Left lung (tissue), 10 donors: Measurements from ENCODE around the gene PPP2R5B. TPM values are rescaled to one million over a fixed set of nuclear protein-coding genes. Genes with fewer than 3 reads are reported as not detected.

ENCODE experiments used
- ATAC-seq: fragments of 200-7000 bp; cut with Tn5 transposase; one replicate; pipeline ENCODE4 v1.9.1; 2020; ENCODE audit warnings: moderate library complexity
- DNase-seq, 4 donors: peaks; one replicate each; pipeline ENCODE4 v3.0.0-alpha.2; 2013 to 2020
- H3K27ac ChIP-seq, 2 donors: fragments of 200-600 bp; sonication (generic) in 1 of 2; one replicate each; pipeline versions ENCODE4 v1.5.0 to v1.8.0; 2020 to 2021
- H3K27me3 ChIP-seq, 2 donors: fragments of 200-600 bp; sonication (generic) in 1 of 2; one replicate each; pipeline versions ENCODE4 v1.5.0 to v1.8.0; 2020 to 2021
- H3K36me3 ChIP-seq, 2 donors: fragments of 200-600 bp; sonication (generic) in 1 of 2; one replicate each; pipeline versions ENCODE4 v1.5.0 to v1.8.0; 2020 to 2021
- H3K4me1 ChIP-seq, 2 donors: fragments of 200-600 bp; one replicate each; pipeline ENCODE4 v1.8.0; 2021
- H3K4me3 ChIP-seq, 2 donors: fragments of 200-600 bp; sonication (generic) in 1 of 2; one replicate each; pipeline versions ENCODE4 v1.5.0 to v1.8.0; 2020 to 2021; ENCODE audit warnings: mild to moderate bottlenecking in 1 of 2
- H3K9me3 ChIP-seq, 2 donors: fragments of 200-600 bp; sonication (generic) in 1 of 2; one replicate each; pipeline versions ENCODE4 v1.5.0 to v1.8.0; 2020 to 2021
- CTCF ChIP-seq, 2 donors: fragments of 200-600 bp; sonication (generic) in 1 of 2; IDR thresholded peaks; one replicate each; pipeline versions ENCODE4 v1.5.0 to v1.8.0; 2021; ENCODE audit warnings: antibody characterized with exemption in 2 of 2
- intact Hi-C, 2 donors: fragments of 100-400 bp; cut with DNase I; formaldehyde crosslinking; loops; one replicate each; pipeline versions ENCODE4 v1.11.2 to v1.14.2; 2022
- polyA plus RNA-seq, 6 donors: library from polyadenylated mRNA; unstranded; fragments of 120-200 nt; gene quantifications; one replicate each; pipeline ENCODE4 v1.2.1, GENCODE V29; 2013; ENCODE audit not compliant: insufficient read length in 6 of 6
- total RNA-seq, 2 donors: library from RNA; stranded (reverse); fragmentation: NEBNext Ultra II Directional; extraction: Animal tissue kit (Norgen Biotek cat#: 25700); gene quantifications; one replicate each; pipeline ENCODE4 v1.2.1, GENCODE V29; 2021
- donor health status: DM: no; HTN: yes; CAD: no.
- donor health status: DM: no; HTN: no; CAD: no.

PPP2R5B gene
- total and polyA plus RNA-seq, 8 donors, result 12.1 to 29.9 (median 14.1) TPM

GRCh38 chr11:64879244-64879900 lies 45.1 kb upstream of the PPP2R5B start:
- peaks cover 0 to 15% of the 10 kb centered on the region in 2 donors for H3K36me3 ChIP-seq
- no peaks in the 10 kb centered on the region for H3K9me3 ChIP-seq
- peak in 2 of 4 donors; percentile 74 to 85 for DNase-seq
- peak overlapping the region; percentile 62 to 99 for H3K4me3 ChIP-seq
- H3K27ac ChIP-seq, result peak overlapping the region; percentile 87 to 96
- intact Hi-C loops, result no loop called here
- peaks cover 29 to 63% of the 10 kb centered on the region in 2 donors for H3K4me1 ChIP-seq
- H3K27me3 ChIP-seq, result no peaks in the 10 kb centered on the region
- ATAC-seq, result peak; percentile 7
- TF ChIP-seq CTCF (IDR thresholded peaks at IDR 0.05), result no peak

- Histone ChIP-seq H3K27ac (peak overlapping the region; percentile 33 to 96), H3K36me3 (peaks cover 0 to 4% of the 10 kb centered on the region in 2 donors), H3K27me3 (no peaks in the 10 kb centered on the region), H3K9me3 (no peaks in the 10 kb centered on the region), H3K4me3 (no peak overlapping the region), H3K4me1 (peaks cover 22 to 63% of the 10 kb centered on the region in 2 donors)
- intact Hi-C loops, result no loop called here
- no peak for ATAC-seq
- no peak for DNase-seq
- no peak for TF ChIP-seq CTCF (IDR thresholded peaks at IDR 0.05)
Measured at GRCh38 chr11:64880240-64881001, 44.1 kb upstream of the PPP2R5B start.

- intact Hi-C loops, result no loop called here
- no peak for ATAC-seq
- no peak for DNase-seq
- Histone ChIP-seq H3K27me3 (no peaks in the 10 kb centered on the region), H3K4me1 (peaks cover 11 to 63% of the 10 kb centered on the region in 2 donors), H3K9me3 (no peaks in the 10 kb centered on the region), H3K4me3 (no peak overlapping the region), H3K36me3 (no peaks in the 10 kb centered on the region), H3K27ac (no peak overlapping the region)
- no peak for TF ChIP-seq CTCF (IDR thresholded peaks at IDR 0.05)
Measured at GRCh38 chr11:64881476-64881875, 43.0 kb upstream of the PPP2R5B start.

GRCh38 chr11:64882243-64882642 lies 42.2 kb upstream of the PPP2R5B start:
- Histone ChIP-seq H3K9me3 (no peaks in the 10 kb centered on the region), H3K4me3 (no peak overlapping the region), H3K27ac (peak overlapping the region in 1 of 2 donors; percentile 33), H3K4me1 (peaks cover 7 to 61% of the 10 kb centered on the region in 2 donors), H3K36me3 (no peaks in the 10 kb centered on the region), H3K27me3 (no peaks in the 10 kb centered on the region)
- DNase-seq, result no peak
- TF ChIP-seq CTCF (IDR thresholded peaks at IDR 0.05), result no peak
- ATAC-seq, result no peak
- intact Hi-C loops, result no loop called here

GRCh38 chr11:64883575-64883974 lies 40.9 kb upstream of the PPP2R5B start:
- H3K27ac ChIP-seq, result no peak overlapping the region
- no peaks in the 10 kb centered on the region for H3K36me3 ChIP-seq
- intact Hi-C loops, result no loop called here
- H3K4me1 ChIP-seq, result peaks cover 7 to 73% of the 10 kb centered on the region in 2 donors
- H3K4me3 ChIP-seq, result no peak overlapping the region
- ATAC-seq (no peak), DNase-seq (no peak)
- no peak for TF ChIP-seq CTCF (IDR thresholded peaks at IDR 0.05)
- no peaks in the 10 kb centered on the region for H3K9me3 ChIP-seq
- H3K27me3 ChIP-seq, result no peaks in the 10 kb centered on the region
